ENCODE data around the gene SLC25A12.

Gene SLC25A12

DNA sequence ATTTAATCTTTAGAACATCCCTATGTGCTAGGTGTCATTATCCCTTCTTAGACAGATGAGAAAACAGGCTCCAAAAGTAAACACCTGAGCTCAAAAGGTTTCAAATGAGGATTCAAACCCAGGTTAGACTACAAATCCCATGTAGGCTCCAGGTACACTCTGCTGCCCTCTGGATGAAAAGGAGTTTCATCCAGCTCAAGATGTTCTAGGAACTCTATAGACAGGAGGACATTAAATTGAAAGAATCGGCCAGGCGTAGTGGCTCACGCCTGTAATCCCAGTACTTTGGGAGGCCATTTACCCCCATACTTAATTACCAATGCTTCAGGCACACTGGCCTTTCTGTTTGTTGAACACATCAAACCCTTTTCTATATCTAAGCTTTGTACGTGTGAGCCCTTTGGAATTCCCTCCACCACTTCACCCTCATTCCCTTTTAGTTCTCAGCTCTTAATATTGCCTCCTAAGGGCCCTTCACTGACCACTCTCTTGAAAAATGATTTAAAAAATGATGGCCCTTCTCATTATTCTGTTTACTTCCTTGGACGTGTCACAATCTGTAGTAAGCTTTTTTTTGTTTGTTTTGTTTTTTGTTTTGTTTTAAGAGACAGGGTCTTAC, 10.7 kb downstream of the SLC25A12 start:
- no peak for DNase-seq

GRCh38 chr2:171882089-171882769, 11.8 kb downstream of the SLC25A12 start:
- DNase-seq = no peak

DNA sequence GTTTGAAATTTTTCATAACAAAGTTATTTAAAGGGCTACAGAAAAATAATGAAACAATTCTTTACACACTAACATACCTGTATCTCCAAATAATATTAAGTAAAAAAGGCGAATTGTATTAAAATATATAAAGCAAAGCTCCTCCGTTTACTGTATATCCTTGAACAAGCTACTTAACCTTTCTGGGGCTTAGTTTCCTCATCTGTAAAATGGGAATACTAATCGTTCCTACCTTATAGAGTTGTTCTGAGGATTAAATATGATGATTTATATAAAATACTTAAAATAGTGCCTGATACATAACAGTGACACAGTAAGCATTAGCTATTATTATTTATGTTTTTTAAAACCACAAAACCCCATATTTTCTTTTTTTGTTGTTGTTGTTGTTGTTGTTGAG, 13.3 kb downstream of the SLC25A12 start:
- no peak for DNase-seq

- DNase-seq = no peak
Observed at GRCh38 chr2:171879865-171880264, 14.2 kb downstream of the SLC25A12 start.

DNA sequence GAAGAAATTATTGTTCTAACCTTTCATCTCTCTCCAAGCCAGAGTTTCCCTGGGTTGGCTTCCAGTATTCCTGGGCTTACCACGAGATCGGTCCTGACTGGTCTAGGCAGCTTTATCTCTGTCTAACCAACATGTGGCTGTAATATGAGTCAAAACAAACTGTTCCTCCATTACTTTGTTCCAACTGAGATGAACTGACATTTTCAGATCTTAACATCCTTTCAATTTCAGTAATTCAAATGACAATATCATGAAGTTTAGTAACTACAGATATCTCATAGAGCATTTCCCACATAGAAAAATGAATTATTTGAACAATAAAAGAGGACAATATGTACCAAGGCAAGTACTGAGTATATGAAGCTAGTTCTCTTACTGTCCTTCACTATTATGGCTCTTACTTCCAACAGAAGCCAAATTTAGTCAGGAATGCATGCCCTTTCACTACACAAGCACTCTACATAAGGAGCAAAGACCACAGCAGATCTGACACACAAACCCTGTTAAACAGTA, 15.5 kb downstream of the SLC25A12 start:
- peak; percentile 38 for DNase-seq

GRCh38 chr2:171874963-171875362, 19.1 kb downstream of the SLC25A12 start:
- no peak for DNase-seq

DNA sequence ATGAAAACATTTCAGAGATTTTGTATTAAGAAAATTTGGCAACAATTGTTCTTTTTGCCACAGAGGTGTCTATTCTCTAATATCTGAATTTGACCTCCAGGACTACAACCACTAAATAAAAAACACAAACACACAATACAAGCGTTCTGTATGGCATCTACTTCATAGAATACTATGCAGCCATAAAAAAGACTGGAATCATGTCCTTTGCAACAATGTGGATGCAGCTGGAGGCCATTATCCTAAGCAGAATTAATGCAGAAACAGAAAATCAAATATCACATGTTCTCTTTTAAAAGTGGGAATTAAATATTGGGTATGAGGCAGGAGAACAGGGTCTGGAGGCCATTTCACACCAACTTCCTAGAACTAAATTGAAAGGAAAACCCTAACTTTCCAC, 19.5 kb downstream of the SLC25A12 start:
- no peak for DNase-seq

DNA sequence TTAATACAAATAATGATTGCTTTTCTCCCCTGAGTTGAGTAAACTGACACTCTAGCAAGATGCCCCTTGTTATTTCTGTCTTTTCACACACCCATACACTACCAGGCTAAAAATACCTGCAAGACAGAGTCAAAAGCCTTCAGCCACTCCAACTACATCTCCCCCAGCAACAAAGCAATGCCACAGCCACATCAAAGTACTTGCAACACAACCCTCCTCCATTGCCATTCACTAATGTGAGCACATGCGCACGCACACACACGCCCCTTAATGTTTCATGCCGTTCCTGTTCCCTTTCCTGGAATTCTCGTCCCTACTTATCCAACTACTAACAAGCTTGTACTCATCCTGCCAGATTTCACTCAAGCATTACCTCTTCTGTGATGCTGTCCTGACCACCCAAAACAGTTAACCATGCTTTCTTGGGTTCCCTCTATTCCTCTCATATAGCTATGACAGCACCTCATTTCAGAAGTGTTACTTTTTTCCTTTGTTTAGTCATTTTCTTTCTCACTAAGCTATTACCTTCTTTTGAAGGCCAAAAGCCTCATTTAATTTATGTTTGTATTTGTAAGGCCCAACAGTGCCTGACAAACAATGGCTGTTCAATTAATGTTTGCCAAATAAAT, 29.6 kb downstream of the SLC25A12 start:
- no peak for DNase-seq

DNA sequence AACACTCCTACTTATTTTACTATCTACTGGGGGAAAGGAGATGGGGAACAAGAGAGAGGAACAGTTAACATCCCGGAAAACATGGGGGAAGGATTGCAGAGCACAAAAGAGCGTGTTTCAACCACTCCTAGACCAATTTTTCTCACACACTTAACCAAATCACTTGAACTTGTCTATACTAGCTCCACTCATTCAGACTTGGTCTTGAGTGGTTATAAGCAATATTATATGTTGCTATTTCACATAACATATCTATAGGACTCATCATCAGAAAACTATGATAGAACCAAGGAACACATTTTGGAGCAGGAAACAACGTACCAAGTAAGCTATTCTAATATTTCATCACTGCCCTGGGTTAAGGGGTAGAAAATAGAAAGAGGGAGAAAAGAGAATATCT, 31.5 kb downstream of the SLC25A12 start:
- DNase-seq = no peak

- DNase-seq = no peak
Observed at GRCh38 chr2:171858397-171858958, 35.6 kb downstream of the SLC25A12 start.

DNA sequence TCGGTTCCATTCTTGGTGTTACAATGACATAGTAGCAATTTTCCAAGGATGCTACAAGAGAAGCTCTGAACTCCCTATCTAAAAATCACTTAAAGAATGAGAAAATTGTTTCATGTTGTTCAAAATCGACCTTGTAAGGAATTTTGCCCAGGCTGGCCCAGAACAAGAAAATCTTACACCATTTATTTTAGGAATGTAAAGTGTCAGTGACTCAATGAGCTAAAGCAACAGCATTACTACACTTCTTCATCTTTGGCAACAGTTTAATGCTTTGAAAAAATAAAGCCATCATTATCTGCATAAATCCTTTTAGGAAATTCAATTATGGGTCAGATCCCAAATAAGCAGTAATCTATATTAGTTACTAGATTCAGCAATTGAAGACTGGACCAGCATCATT, 38.6 kb downstream of the SLC25A12 start:
- no peak for DNase-seq

DNA sequence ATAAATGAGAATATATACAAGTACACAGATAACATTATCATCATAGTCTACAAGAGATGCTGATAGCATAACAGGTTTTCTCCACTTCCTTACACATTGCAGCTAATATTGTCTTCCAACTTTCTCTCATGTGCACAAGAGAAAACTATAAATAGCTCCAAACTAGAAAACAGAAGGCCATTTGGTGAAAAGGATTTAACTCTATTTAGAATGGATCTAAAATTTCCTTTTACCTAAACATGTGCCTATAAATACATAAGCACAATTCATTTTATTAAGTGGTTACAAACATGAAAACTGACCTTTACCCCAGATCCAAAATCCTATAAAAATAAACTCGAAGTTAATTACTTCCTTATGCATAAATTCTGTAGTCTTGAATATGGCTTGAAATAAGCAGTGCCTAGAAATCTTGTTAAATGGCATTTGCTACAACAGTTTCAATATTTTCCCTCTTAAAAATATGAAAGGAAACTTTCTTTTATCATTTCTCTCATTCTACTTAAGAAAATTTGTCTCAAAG, 41.6 kb downstream of the SLC25A12 start:
- no peak for DNase-seq

- DNase-seq = no peak
Observed at GRCh38 chr2:171847627-171848026, 46.4 kb downstream of the SLC25A12 start.

GRCh38 chr2:171846894-171847293, 47.1 kb downstream of the SLC25A12 start:
- no peak for DNase-seq

GRCh38 chr2:171841996-171842395, 52.0 kb downstream of the SLC25A12 start:
- no peak for DNase-seq

GRCh38 chr2:171837736-171838135, 56.3 kb downstream of the SLC25A12 start:
- peak; percentile 29 for DNase-seq

- no peak for DNase-seq
Observed at GRCh38 chr2:171836146-171836910, 57.7 kb downstream of the SLC25A12 start.

- DNase-seq = no peak
Observed at GRCh38 chr2:171835386-171835785, 58.7 kb downstream of the SLC25A12 start.

DNA sequence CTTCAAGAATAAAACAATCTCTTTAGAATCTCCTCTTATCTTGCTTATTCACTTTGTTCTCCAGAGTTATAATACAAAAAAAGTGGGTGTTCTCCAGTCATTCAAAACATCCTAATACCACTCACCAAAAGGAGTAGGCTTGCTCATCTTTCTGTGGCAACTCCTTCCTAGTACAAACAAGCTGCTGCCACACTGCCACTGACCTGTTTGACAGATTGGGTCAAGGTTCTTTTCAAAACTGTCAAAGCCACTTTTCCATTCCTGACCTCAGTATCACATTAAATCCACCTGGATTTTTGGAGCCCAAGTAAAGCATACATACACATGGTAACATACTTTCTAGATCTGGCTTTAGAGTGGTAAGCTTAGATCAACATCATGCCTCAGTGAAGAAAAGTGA, 59.8 kb downstream of the SLC25A12 start:
- DNase-seq = no peak

- DNase-seq = no peak
Observed at GRCh38 chr2:171832489-171832888, 61.6 kb downstream of the SLC25A12 start.

GRCh38 chr2:171830039-171830438, 64.0 kb downstream of the SLC25A12 start:
- no peak for DNase-seq

DNA sequence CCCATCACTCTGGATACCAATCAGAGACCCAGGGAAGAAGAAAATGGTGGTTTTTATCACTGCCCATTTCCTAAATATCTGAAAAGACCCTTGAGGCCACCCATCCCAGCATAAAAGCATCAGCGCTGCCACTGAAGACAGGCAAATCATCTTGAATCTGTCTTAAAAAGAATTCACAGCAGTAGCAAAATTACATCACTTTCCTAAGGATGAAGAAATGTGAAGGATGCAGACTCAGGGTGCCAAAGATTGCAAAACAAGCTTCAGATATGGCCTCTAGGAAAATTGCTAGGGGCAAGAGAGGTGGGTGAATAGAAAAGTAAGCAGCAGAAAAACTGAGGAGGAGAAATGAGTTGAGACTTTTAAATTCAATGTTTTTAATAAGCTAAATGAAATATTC, 70.0 kb downstream of the SLC25A12 start:
- DNase-seq = peak; percentile 30
